Measurements from ENCODE around the gene EXOSC9.

The EXOSC9 gene

DNA sequence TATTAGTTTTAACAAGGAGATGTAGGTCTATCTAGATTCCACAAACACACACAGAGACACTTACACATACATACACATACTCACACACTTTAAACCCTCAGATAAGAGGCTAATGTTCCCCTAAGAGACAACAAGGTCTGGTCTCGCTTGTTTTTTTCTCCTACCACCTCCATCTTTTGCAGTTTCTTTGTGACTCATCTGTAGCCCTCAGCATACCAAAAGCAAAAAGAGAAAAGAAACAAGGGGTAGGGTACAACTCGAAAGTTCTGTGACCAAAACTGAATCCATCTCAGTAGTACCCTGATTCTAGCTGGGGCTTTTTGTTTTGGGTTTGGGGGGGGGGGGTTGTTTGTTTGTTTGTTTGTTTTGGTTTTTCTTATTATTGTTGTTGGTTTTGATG, 12.2 kb upstream of the EXOSC9 start:
- no peak for DNase-seq (ENCODE audit: low read depth in 2 of 2, low spot score in 1 of 2)

DNA sequence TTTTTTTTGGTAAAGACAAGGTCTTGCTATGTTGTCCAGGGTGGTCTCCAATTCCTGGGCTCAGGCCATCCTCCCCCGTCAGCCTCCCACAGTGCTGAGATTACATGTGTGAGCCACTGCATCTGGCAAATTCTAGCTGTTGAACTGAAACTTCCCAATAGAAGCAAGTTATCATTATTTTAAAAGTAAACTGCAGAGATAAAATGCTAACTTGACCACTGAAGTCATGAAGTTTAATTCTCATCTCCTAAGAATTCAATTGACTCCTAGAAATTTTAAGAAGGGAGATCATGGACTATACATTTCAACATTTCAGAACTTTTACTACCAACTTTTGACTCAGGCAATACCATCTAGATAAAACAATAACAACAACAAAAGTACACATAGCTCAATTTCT, 11.7 kb upstream of the EXOSC9 start:
- no peak for DNase-seq (ENCODE audit: low read depth in 2 of 2, low spot score in 1 of 2)

DNA sequence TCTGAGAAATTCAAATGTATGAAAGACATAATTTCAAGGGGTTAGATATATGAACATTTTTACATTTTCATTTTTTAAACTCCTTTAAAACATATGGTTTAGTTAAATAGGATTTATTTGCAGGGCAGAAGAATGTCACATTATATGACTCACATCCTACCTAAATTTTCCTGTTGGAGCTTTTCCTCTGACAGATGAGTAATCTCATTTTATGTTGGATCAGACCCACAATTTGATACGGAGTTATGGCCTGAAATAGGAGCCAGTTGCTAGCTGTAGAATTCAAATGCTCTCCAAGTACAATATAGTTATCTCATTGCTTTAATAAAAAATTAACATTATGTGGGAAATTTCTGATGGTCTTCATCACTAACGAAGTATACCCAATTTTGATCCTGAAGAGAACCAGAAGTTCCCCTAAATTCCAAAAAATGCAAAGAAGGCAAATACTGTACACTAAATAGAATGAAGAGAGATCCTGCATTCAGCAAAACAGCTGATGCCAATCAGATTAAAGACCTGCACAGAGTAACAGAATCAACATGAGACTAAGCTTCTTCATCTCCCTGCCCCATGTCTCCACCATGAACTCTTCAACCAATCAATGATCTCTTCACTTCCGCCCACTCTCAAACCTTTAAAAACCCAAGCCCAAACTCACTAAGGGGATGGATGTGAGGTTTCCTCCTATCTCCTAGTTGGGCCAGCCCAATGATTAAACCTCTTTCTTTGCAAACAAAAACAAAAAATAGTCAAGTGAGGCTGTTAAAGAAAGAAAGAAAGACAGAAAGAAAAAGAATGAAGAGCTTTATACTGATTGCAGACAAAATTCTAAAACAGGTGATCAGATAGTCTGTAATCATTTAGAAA, 10.9 kb upstream of the EXOSC9 start:
- no peak for DNase-seq (ENCODE audit: low read depth in 2 of 2, low spot score in 1 of 2)

DNA sequence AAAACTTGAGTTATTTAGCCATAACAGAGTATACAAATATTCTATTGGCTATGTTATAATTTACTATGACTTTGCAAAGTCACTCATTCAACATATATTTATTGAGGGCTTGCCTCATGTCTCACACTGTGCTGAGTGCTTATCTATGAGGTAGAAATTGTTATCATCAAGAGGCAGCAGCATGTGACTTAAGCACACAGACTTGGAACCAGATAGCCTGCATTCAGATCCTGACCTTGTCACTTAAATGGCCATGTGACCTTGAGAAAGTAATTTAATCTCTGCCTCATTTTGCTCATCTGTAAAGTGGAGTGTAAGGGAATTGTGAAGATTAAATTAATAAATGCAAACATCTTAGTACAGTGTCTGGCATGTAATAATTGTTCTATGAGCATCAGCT, 10.1 kb upstream of the EXOSC9 start:
- DNase-seq (ENCODE audit: low read depth in 2 of 2, low spot score in 1 of 2), result no peak

DNA sequence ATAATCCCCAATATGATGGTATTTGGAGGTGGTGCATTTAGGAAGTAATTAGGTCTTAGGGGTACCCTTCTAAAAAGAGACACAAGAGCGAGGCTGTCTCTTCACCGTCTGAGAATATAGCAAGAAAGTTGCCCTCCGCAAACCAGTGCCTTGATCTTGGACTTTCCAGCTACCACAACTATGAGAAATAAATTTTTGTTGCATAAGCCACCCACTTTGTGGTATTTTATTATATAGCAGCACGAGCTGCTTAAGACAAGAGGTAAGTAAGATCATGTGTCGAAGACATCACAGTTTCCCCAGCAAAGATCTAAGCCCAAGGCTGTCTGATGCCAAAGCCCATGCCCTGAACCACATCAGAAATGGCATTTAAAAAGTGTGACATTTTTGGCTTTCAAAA, 9.6 kb upstream of the EXOSC9 start:
- DNase-seq (ENCODE audit: low read depth in 2 of 2, low spot score in 1 of 2), result no peak

DNA sequence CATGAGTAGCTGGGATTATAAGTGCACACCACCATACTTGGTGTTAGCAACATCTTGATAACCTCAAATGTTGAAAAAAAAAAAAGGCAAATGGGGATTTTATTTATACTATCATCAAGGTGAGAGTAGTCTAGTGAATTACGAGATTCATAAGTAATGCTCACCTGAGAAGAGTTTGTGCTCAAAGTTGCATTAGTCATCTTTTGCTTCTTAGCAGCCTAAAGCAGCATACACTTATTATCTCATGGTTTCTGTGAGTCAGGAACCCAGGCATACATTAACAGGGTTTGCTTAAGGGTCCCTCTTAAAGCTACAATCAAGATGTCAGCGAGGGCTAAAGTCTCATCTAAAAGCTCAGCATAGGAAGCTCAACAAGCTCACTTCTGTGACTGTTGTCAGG, 8.2 kb upstream of the EXOSC9 start:
- no peak for DNase-seq (ENCODE audit: low read depth in 2 of 2, low spot score in 1 of 2)

DNA sequence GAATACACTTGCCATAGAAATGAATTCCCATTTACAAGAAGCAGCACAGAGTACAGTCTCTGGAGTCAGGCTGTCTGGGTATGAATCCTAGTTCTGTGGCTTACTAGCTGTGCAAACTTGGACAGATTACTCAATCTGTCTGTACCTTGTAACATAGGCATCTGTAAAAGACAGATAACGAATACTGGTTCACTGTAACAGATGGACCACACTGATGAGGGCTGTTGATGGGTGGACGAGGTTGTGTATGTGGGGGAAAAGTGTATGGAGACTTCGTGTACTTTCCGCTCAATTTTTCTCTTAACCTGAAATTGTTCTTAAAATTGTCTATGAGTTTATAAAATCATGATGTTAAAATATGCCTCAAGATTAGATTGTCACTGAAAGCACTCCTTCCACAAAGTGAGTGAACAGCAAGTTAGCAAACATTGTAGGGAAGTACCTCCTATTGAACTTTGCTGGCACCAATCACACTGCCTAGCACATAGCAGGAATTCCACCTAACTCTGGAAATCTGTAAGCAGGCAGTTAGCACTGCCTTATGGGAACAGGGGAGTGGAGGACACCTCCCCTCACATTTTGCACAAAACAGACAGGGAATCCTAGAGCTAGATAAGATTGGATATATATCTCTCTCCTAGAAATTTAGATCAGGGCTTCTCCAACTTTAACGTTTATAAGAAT, 6.5 kb upstream of the EXOSC9 start:
- no peak for DNase-seq (ENCODE audit: low read depth in 2 of 2, low spot score in 1 of 2)

DNA sequence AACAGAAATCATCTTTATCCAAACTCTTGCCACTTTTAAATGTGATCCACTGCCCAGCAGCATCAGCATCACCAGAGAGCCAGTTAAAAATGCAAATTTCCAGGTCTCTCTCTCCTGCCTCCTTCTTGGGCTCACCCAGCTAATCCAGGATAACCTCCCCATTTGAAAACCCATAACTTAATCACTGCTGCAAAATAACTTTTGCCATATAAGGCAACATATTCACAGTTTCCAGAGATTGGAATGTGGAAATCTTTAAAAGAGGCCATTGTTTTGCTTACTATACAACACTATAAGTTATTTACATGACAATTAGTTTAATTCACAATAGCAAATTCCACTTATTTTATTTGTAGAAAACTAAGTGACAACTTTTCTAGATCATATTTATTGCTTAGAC, 4.8 kb upstream of the EXOSC9 start:
- no peak for DNase-seq (ENCODE audit: low read depth in 2 of 2, low spot score in 1 of 2)

DNA sequence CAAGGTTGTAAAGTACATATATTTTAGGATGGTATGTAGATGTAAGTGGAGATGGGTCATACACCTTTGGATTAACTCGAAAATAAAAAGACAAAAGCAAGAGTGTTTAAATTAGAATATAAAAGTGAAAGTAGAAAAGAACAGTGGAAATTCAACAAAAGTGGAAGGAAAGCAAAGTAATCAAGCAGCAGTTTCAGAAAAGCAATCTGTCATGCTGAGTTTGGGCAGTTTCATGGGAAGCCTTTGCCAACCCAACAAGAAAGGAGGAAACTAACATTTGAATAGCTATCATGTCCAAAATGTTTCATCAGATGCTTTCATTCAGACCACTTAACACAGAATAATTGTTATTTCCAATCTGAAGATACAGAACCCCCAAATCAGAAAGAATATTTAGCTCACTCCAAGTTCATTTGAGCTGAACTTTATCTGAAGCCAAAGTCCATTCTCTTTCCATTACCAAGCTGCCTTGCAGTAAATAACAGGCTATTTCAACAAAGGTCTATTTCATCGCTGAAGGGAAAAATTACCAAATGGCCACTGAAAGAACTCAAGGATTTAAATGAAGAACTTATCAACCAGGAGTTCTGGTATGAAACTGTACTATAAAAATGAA, 1.8 kb upstream of the EXOSC9 start:
- no peak for DNase-seq (ENCODE audit: low read depth in 2 of 2, low spot score in 1 of 2)

DNA sequence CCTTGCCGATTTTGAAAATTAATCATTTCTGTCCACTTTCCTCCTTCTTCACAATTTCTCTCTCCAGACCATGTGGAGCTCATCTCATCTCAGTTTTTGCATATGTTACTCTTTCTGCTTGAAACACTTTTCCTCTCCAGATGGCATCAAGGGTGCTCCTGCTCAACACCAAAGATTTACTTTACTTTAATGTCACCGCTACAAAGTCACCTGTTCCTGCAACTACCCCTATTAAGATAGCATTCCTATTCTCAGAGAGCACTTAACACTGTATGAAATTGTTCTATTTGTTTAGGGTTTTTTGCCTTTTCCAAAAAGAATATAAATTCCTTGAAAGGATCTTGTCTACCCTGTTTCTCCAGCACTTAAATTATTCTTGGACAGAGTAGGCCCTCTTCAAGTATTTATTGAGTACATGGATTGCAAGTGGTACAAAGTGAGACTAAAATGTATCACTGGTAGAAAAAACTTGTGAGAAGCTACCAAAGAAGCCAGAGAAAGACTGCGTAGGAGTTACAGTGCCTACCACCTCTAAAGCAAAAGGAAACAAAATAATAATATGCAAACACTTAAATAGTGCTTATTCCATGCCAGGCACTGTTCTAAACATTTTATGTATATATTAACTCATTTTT, 1.1 kb upstream of the EXOSC9 start:
- no peak for DNase-seq (ENCODE audit: low read depth in 2 of 2, low spot score in 1 of 2)

DNA sequence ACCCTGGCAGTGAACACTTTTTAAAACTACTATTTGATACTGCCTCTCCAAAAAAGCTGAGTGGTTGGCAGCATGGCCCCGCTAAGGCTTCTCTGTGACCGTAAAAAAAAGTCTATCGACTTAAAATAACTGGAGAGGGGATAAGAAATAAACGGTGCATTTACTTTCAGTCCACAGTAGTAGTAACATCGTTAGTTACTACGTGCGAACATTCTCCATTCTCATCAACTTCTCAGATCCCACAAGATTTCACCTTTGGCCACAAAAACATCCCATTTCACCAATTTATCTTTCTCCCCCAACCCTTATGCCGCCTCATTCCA, 524 bp upstream of the EXOSC9 start:
- no peak for DNase-seq (ENCODE audit: low read depth in 2 of 2, low spot score in 1 of 2)

DNA sequence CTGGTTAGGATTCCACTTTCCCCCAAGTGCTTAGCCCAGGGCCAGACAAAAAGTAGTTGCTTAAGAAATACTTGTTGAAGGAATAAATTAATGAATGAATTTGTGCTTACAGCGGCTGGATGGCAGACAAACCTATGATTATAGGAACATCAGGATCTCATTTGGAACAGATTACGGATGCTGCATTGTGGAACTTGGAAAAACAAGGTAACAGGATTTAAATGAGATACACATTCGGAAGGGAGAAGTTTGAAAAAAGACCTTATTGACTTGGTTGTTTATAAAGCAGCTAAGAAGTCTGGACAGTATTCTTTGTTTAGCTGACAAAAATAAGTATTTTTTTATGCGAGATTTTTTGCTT, 572 bp downstream of the EXOSC9 start:
- no peak for DNase-seq (ENCODE audit: low read depth in 2 of 2, low spot score in 1 of 2)

DNA sequence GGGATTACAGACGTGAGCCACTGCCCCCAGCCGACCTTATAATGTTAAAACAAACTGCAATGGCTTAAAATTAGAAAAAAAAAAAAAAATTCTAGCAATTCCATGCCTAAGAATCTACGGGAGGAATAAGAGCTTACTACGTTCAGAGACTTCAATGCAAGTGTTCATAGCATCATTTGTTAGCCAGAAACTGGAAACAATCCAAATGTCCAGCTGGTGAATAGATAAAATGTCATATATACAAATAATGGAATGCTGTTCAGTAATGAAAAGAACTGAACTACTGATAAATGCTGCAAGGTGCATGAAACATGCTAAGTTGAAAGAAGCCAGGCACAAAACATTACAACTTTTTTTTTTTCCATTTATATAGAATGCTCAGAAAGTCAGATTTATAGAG, 5.3 kb downstream of the EXOSC9 start:
- DNase-seq (ENCODE audit: low read depth in 2 of 2, low spot score in 1 of 2), result no peak

DNA sequence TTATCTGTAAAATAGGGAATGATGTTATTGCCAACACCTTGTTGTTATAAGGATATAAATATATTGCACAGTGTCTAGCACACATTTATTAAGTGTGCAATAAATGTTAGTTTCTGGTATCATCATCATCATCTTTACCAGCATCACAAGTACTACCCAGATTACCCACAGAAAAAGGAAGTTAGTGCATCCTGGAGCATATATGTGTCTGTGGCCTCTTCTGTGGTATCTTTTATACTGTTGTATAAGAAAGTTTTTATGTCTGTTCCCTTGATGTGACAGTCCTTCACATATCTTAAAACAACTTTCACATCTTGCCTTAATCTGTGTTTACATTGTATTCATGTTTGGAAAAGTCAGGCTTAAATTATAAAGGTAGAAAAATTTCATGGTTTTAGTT, 10.0 kb downstream of the EXOSC9 start:
- DNase-seq (ENCODE audit: low read depth in 2 of 2, low spot score in 1 of 2), result no peak

DNA sequence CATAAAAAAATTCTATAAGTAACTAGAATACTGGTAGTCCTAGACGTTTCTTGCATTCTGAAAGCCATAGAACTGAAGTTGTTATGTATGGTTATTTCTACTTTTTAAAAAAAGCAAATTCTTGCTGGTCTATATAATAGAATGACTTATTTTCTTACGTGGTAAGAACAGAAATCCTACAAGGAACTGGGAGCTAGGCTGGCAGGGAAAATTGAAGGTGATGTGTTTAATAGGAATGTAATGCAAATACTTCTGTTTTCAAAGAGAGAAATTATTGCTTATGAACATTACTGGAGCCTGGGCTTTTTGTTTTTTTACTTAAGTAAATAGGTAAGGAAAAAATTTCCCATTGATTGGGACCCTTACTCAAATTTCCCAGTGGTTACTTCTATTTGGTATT, 13.6 kb downstream of the EXOSC9 start:
- no peak for DNase-seq (ENCODE audit: low read depth in 2 of 2, low spot score in 1 of 2)

DNA sequence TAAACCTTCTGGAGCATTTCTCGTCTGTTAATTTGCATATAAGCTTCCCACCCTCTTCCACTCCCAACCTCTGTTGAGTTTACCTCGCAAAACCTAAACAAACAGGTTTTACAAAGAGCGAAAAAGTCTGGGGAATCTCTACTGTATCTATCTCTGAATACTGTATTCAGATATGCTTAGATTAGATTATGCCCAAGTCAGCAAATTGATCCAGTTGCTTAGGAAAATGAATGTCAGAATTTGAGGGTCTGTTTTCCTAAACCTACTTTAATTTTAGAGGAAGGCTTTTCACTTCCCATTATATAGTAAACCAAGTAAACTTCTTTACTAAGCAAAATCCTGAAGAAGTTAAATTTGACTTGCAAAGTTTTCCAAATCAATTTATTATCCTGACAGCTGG, 15.9 kb downstream of the EXOSC9 start:
- no peak for DNase-seq (ENCODE audit: low read depth in 2 of 2, low spot score in 1 of 2)

DNA sequence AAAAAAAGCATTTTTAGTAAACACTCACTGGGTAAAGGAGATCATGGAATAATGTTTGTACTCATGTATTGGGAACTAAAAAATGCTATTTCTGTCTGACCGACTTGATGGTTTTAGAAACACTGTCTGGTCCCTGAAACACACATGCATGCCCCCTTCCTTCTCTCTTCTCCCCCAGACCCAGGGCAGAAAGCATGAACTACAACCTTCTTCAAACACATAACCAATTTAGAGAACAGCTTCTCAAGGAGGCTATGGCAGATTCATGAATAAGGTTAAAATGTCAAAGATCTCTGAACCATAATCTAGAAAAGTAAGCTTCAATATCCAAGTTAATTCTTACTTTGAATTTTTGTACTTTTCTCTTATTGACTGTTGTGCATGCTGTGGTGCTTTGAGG, 16.6 kb downstream of the EXOSC9 start:
- no peak for DNase-seq (ENCODE audit: low read depth in 2 of 2, low spot score in 1 of 2)

DNA sequence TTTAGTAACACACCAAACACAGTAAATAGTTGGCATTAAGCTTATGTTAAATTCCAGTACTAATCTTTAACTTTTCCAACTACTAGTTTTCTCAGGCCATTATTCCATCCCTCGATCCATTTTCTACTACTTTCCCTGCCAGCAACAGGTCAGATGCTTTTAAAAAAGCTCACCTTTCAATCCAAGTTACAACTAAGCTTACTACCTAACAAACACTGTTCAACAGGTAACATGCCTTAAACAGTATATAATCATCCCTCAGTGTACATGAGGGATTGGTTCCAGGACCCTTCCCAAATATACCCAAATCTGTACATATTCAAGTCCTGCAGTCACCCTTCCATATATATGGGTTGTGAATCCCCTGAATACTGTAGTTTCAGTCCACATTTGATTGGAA, 17.1 kb downstream of the EXOSC9 start:
- DNase-seq (ENCODE audit: low read depth in 2 of 2, low spot score in 1 of 2), result no peak

DNA sequence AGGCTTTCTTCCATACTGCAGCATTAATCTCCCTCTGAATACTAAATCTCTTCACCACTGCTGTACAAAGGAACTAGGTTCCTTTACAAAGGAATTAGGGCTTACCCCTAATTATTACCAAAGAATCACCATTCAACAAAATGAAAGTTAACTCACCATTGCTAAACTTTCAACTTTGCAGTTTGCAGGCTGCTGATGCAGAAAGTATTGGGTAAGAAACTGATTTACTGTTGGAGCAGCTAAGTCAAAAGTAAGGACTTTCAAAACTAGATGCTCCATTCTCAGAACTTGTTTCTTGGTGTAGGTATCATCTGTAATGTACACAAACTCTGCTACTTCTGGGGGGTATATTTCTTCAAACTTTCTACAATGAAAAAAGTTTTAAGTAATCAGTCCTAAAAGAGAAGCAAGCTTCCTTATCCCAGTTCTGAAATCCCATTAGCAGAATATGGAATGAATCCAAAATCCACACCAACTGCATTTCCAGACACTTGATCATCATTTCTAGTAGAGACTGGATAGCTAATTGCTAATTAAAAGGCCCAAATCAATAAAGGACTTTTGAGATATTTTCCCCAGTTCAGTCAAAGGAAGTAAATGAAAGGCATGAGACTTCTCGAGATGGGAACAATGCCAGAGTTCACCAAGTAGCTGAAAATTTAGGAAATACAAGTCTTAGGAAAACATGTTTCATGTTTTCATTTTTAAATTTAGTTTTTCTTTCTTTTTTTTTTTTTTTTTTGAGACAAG, 18.3 kb downstream of the EXOSC9 start:
- DNase-seq (ENCODE audit: low read depth in 2 of 2, low spot score in 1 of 2), result no peak

DNA sequence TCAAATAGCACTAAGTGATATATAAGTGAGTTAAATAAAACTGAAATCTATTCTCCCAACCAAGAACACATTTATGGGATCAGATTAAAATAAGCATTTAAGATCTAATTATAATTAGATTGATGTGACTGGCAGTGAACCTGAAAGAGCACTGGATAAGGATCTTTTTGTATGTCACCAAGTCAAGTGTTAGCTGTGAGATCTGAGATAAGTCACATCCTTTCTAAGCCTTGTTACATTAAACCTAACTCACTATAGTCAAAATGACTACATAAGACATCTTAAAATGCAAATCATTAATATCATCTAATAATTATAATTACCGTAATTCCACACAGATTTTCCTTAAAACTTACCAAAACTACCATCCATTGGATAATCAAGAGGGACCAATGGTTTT, 20.9 kb downstream of the EXOSC9 start:
- no peak for DNase-seq (ENCODE audit: low read depth in 2 of 2, low spot score in 1 of 2)

DNA sequence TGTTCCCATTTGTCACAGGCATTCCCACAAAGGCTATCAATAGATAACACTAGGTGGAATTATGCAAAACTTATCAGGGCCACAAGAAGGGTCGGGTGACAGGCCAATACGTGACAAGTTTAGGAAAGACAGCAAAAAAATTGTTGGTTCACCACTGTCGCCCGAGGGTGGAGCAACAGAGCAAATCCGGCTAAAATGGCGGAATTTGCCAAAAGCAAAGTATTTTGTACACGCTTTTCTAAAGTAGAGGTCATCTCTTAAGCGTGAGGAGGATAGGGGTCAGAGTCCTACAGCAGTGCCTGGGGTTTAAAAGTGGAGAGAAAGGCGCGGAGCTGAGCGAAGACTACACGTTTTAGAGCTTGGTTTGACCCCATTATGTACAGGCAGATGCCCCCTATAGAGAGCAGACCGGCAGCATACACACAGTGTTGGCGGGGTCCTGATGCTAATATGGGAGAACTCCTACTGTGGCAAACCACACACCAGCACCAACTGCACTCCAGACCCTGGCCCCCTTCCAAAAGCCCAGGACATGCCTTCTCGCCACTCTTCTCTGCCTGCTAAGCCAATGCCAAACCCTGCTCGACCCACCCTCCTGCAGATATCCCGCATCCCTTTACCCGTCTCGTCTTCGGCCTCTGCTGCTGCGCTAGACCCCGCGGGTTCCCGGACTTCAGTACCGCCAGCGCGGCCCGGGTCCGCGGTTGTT, 21.8 kb downstream of the EXOSC9 start:
- DNase-seq (ENCODE audit: low read depth in 2 of 2, low spot score in 1 of 2), result no peak

Data from stimulated activated CD8-positive, alpha-beta memory T cell treated with anti-CD3 and anti-CD28 coated beads, Interleukin-4, amount 100 ng/mL, for 4 hours (primary cell).